HUDEP-2 (cell line): ENCODE results near the gene HIC1.

Source experiments
- DNase-seq, 76 experiments: peaks; one replicate each; lab custom pipeline; 2025; ENCODE audit not compliant: unreplicated experiment in 76 of 76; lab: John Stamatoyannopoulos, UW

The HIC1 gene

DNA sequence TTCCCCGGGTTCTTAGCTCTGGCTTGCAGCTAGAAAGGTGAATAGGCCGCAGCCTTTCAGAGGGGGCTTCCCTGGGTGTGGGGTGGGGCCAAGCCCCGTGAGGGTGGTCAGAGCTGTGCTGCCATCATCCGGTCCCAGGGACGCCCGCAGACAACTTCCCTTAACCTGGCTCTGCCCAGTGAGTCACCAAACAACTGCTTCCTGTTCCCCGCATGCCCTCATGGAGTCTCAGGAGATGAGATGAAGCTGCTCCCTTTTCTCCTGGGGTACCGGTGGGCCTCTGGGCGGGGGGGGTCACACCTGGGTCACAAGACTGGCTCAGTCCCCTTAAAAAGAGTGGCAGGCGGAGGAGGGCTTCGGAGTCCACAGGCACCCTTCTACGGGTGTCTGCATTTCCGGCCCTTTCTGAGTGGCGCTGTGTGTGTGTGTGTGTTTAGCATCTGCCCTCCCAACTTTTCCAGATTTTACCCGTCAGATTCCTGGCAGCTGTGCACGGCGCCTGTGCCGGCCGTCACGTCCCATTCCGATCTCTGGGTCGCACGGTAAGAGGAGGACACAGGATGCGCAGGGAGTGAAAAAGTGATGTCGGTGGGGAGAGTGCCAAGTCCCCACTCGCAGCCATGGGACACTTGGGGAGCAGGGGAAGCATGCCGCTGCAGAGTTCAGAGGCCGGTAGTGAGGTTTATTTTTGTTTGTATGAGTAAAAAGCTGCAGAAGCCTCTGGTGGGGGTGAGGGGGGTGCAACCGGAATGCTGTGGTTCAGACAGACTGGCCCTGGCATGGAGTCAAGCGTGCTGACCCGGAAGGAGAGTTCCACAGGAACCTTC is 16.8 kb downstream of the HIC1 start:
- no peak for DNase-seq

DNA sequence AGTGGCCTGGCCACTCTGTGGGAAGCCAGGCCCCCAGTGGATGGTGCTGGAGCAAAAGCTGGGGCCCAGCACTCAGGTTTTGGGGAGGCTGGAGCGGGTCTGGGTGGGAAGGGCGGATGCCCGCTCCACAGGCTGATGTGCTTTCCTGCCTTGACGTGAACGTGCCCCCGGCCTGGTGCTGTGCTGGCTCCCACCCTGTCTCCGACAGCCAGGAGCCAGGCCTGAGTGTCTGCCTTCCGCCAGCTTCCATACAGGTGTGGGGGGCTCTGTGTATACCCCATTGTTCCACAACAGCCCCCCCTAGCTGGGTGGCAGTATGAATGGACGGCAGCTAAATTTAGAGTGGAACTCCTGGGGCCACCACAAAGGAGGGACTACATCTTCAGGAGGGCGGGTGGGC is 20.0 kb downstream of the HIC1 start:
- no peak for DNase-seq

DNA sequence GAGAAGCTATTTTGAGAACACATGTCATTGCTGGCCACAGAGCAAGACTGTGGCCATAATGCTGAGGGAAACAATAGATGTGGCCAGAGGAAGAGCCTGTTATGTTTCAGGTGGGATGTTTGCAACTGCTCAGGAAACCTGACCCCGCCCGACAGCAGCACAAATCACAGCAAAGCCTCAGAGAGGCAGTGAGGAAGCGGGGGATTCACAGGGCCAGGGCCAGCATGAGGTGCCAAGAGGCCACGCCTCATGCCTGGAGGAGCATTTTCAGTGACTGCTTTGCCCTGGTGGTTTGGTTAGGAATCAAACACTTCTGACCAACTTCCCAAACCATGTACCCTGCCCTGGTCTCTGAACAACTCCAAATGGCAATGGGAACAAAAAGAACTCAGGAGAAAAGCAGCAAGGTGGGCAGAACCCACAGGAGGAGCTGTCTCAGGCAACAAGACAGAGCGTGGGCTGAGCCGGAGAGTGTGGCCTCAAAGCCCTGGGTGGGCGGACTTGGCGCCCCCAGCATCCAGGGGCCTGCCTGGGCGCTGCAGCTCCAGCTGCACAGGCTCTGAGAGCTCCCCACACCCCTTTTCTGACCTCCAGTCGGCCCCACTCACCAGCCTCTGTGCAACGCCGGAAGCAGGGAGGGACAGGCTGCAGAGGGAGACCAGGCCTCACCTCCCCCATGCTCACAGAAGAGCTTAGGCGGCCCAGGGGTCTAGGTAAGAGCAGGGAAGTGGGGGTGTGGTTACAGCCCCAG is 20.6 kb downstream of the HIC1 start:
- DNase-seq: no peak

DNA sequence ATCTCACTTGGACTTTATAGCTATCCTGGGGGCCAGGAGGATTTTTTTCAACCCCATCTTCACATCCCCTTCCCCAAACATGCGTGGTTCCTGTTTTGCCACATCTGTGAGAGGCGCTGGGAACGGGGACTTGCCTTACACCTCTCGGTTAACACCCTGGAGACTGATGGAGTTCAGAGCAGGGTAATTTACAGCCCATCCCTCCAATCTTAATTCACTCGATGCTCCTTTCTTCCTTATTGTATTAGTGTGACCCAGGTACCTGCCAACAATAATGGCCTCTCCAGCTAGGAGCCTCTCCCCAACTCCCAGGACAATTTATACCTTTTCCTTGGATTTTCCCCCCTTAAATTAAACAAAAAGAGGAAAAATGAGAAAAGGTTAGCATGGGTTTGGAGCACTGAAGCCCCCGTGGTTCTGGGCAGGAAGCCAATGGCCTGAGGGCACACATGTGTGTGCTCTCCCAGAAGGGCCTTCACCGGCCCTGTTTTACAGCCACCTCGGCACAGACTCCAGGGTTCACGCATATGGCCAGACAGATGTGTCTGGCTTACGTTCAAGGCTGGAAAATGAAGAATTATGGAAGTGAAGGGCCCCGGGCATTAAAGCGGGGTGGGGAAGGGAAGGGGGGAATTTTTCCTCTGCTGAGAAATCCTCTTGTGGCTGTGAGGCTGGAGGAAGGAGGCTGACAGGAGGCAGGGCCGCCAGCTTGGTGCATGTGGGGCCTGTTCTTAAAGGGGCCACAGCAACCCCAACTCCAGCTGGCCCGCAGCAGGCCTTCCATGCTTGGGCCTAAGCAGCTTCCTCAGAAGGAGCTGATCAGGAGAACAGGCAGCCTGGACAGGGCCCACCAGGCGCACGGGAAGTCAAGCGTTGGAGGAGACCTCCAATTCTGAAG is 21.4 kb downstream of the HIC1 start:
- DNase-seq: no peak

DNA sequence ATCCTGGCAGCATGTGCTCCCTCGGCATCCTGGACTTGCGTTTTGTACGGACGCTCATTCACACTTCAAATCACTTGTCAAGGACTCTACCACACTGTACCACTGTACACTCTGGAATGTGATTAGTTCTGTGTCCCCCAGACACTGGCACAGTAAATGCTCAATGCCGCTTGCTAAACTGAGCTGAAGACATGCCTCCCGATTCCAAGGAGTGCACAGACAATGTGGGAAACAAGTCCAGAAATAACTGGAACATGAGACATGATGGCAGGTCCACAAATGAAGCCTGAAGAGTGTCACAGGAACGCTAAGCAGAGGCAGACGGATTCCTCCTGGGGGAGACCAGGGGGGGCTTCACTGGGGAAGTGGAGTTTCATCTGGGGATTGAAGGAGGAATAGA is 22.1 kb downstream of the HIC1 start:
- no peak for DNase-seq

GRCh38 chr17:2081564-2081963 is 26.7 kb downstream of the HIC1 start:
- no peak for DNase-seq

DNA sequence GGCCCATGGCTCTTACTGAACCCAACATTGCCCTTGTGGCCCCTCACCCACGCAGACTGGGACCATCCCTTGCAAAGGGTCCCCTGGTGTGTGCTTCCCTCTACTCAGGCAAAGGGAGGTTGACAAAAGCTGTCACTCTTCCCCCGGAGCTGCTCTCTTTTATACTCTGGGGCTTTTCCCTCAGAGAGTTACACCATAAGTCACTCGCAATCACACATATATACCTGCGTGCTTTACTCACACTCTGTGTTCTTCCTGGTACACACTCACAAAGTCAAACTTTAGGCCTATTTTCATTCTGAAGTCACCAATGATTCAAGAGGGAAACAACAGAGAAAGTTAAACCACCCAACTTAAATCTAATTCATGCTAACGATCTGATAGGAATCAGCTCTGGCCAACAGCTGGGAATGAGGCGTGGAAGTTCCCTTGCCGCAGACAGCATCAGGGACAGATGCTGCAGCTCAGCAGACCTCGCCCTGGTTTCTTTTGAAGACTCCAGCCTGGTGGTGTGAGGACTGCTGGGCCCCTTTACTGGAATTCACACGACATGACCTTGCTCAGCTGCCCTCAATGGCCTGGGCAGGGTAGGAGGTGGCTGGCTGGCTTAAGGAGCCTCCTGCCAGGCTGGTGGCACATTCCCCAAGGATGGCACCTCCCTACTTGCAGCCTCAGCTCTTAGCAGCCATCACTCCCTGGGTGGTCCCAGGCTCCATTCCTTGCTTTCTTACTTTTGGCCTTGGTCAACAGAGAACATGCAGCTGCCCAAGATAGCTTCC is 27.3 kb downstream of the HIC1 start:
- no peak for DNase-seq

DNA sequence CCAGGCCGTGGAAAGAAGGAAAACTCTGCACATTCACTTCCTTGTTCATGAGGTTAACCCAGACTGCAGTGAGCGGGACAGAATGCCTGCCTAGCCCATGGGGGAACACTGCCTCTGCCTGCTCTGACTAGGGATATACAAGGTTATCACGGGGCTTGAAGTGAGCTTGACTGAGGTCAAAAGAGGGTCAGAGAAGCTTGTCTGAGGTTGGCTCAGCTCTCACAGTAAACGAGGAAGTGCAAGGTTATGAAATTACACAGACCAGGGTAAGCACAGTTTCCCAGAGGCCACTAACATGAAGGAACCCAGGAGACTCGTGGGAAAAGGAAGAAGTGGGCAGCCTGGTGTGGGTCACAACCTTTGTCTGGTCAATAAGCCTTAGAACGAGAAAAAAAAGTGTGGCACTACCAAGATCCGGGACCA is 28.7 kb downstream of the HIC1 start:
- DNase-seq: no peak

DNA sequence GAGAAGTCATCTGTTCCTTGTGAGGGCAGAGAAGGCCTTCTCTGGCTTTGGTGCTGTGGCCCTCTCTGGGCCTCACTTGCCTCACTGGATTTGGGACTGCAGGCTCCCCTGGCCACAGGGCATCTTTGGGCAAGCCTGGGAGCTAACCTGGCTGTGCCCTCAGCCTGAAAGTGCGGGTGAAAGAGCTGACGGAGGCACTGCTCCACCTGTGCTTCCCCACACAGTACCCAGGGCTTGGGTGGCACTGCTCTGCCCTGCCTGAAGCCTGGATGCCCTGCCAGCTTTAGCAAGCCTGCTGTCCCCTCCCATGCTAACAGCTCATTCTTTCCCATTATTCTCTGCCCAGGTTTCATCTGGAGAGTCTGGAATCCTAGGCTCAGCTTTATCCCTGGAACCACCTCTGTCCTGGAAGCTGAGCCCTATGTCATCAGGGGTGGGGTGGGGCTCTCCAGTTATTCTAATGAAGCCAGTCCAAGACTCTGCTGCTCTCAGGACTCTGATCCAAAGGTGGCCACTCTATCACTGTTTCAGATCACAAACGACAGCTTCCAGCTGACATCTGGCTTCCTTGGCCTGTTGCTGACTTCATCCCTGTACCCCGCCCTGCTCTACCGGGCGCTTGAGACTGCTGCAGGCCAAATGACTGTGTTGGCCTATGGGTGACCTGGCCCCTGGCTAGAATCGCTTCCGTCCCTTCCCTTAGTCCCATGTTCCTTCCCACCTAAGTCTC is 29.3 kb downstream of the HIC1 start:
- DNase-seq: no peak

- DNase-seq: no peak
These were observed 30.1 kb downstream of the HIC1 start for GRCh38 chr17:2084766-2085647.

GRCh38 chr17:2085648-2085949 is 30.7 kb downstream of the HIC1 start:
- DNase-seq: no peak

- DNase-seq: no peak
These were observed 31.4 kb downstream of the HIC1 start for GRCh38 chr17:2086306-2086705.

GRCh38 chr17:2087597-2088211 is 32.8 kb downstream of the HIC1 start:
- DNase-seq: peak in 1 of 76 experiments; percentile 10

- DNase-seq: no peak
These were observed 34.1 kb downstream of the HIC1 start for GRCh38 chr17:2089021-2089422.

DNA sequence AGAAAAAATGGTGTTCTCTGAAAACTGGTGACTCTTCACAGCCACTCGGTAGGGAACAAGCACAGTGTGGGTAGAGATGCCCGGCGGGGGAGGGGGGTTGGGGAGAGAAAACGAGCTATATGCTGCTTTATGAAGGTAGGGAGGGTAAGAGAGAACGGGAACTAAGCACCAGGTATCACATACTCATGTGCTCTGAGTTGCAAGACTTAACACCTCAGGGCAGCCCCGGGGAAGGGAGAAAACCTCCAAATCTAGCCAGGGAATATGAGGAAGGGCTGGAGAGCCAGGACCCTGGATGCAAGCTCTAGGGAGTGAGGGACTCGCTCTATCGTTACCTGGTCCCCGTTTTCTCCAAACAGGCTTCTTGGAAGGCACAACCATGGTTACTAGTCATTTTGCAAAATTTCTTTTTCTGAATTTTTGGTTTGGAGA is 35.3 kb downstream of the HIC1 start:
- DNase-seq: no peak

DNA sequence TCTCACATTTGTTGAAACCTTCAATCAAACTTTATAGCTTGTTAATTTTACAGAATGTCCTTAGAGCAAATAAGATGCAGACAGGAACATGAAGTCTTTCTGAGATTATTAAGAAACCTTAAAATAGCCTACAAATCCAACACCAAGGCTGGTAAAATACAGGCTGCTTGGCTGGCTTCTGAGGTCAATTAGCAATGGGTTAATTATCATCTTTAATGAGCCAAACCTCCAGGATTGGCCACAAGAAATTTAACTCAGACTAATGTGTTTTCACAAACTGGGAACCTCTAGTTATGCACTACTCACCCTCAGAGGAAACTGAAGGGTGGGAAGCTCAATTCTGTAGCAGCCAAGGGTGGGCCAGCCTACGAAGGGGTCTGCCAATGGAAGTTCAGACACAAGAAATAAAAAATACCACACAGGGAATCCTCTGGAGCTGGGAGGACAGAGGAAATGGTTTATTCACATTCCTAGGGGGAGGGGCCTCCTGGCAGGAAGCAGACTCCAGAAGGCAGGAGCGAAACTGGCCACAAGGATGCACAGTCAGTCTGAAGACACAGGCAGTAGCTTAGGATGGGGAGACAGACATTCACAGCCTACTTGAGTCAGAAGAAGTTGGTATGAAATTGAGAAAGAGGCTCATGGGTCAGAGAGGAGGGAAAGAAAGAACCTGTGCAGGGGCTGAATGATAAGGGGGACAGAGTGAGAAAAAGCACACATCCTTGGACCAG is 36.1 kb downstream of the HIC1 start:
- no peak for DNase-seq

- no peak for DNase-seq
These were observed 37.4 kb downstream of the HIC1 start for GRCh38 chr17:2092253-2092652.

- DNase-seq: peak in 71 of 76 experiments; percentile 13 to 82 (median 46)
These were observed 38.4 kb downstream of the HIC1 start for GRCh38 chr17:2093349-2093748.
